DND-41 (cell line): ENCODE results near the gene ATP8A2.

Experiments used
- CTCF ChIP-seq: IDR thresholded peaks from 2 replicates; pipeline ENCODE4 v1.5.1; 2012; ENCODE audit warnings: borderline replicate concordance, low read length, moderate library complexity, mild to moderate bottlenecking; ENCODE audit not compliant: poor library complexity, severe bottlenecking; ENCODE audit errors: extremely low read depth
- EZH2 ChIP-seq: IDR thresholded peaks from 3 replicates; pipeline ENCODE4 v1.6.1; 2012; ENCODE audit warnings: borderline replicate concordance, low read depth, mild to moderate bottlenecking, moderate library complexity, low read length, inconsistent platforms; ENCODE audit not compliant: severe bottlenecking

- TF ChIP-seq CTCF (no peak), EZH2 (no peak)
Measured at GRCh38 chr13:25881136-25881926, 509.6 kb downstream of the ATP8A2 start.
